HAP-1 (cell line): ENCODE measurements around the gene POT1.
A peak's percentile ranks its signal among the peaks of the same experiment; 100 is the strongest.

Experiments used
- DNase-seq, 2 experiments: peaks; one replicate each; pipeline ENCODE4 v3.0.0-alpha.2; 2016 to 2020; ENCODE audit warnings: low spot score in 2 of 2
- H3K27me3 ChIP-seq: fragments of 250-450 bp; sonication (Bioruptor Pico); 2 replicates; pipeline ENCODE4 v1.5.1; 2020; ENCODE audit warnings: low read depth, mild to moderate bottlenecking, moderate library complexity
- H3K36me3 ChIP-seq: fragments of 250-450 bp; sonication (Bioruptor Pico); replicated peaks from 2 replicates; pipeline ENCODE4 v1.5.1; 2020; ENCODE audit warnings: mild to moderate bottlenecking
- H3K4me1 ChIP-seq: fragments of 250-450 bp; sonication (Bioruptor Pico); 2 replicates; pipeline ENCODE4 v1.5.1; 2020; ENCODE audit warnings: mild to moderate bottlenecking
- H3K4me3 ChIP-seq: fragments of 250-450 bp; sonication (Bioruptor Pico); 2 replicates; pipeline ENCODE4 v1.5.1; 2020; ENCODE audit warnings: mild to moderate bottlenecking, moderate library complexity
- H3K9me3 ChIP-seq: fragments of 250-450 bp; sonication (Bioruptor Pico); 2 replicates; pipeline ENCODE4 v1.5.1; 2020; ENCODE audit warnings: mild to moderate bottlenecking, moderate library complexity
- in situ Hi-C: fragments of 300-500 bp; cut with MboI; formaldehyde crosslinking; loops from 3 replicates; pipeline ENCODE4 v1.14.3; 2020; ENCODE audit warnings: low sequenced_read_pairs, inconsistent platforms, mixed read lengths

POT1 gene

GRCh38 chr7:124784879-124785818 is 144.5 kb downstream of the POT1 start:
- no peak overlapping the region for H3K4me3 ChIP-seq
- no peaks in the 10 kb centered on the region for H3K27me3 ChIP-seq
- in situ Hi-C loops, result loop anchor here (10.0 kb wide), 1 partner anchor 620 kb away; no protein-coding TSS in a partner anchor
- DNase-seq, result peak; percentile 72 to 76
- H3K9me3 ChIP-seq, result no peaks in the 10 kb centered on the region
- H3K4me1 ChIP-seq, result no peaks in the 10 kb centered on the region
- no peaks in the 10 kb centered on the region for H3K36me3 ChIP-seq

- no peak for DNase-seq
- Histone ChIP-seq H3K4me3 (no peak overlapping the region), H3K27me3 (no peaks in the 10 kb centered on the region), H3K9me3 (no peaks in the 10 kb centered on the region), H3K36me3 (no peaks in the 10 kb centered on the region), H3K4me1 (no peaks in the 10 kb centered on the region)
- in situ Hi-C loops, result loop anchor here (10.0 kb wide), 1 partner anchor 618 kb away; no protein-coding TSS in a partner anchor
Measured at GRCh38 chr7:124783271-124783670, 146.4 kb downstream of the POT1 start.

DNA sequence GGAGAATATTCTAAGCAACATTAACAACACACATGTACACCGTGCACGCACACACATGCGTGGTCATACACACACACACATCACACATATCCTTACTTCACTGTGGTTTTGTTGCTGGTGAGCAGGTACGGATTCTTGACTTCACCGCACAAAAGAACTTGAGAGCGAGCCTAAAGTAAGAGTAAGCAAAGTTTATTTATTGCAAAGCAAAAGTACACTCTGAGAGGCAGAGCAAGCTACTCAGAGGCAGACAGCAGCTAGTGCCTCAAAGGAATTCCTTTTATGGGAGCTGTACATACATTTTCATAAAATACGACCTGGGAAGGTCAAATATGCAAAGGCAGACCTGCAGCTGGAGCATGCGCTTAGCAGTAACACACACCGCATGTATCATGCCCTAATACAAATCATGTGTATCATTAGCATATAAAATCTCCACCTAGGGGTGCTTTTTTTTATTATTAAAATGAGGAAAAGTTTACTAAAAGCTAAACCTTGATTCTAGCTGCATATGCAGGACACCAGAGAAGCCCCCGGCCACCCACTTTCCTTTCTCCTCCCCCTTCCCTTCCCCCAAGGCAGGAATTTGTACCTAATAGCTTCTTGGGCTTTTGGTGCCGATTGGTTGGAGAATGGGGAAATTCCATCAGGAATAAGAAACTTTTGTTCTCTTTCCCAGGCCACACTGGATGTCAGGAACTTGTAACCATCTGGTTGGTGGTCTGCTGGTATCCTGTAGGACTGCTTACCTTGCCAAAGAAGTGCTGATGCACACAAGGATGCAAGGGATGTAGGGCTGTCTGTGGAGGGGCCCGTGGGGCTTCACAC is 147.5 kb downstream of the POT1 start:
- in situ Hi-C loops, result loop anchor here (10.0 kb wide), 1 partner anchor 617 kb away; no protein-coding TSS in a partner anchor
- Histone ChIP-seq H3K4me3 (no peak overlapping the region), H3K4me1 (no peaks in the 10 kb centered on the region), H3K27me3 (no peaks in the 10 kb centered on the region), H3K9me3 (no peaks in the 10 kb centered on the region), H3K36me3 (no peaks in the 10 kb centered on the region)
- no peak for DNase-seq

DNA sequence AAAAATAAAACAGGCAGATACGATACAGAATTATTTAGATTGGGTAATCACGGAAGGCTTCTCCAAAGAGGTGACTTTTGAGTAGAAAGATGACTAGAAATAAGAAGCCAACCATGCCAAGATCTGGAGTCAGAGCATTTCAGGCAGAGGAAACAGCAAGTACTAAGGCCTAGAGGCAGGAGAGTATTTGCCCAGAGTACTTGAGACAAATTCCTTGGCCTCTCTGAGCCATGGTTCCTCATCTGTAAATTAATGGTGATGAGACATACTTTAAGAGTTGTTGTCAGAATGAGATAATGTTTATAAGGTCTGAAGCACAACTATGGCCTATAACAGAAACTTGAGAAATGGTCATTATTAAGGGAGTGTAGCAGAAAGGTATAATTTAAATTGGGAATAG is 148.2 kb downstream of the POT1 start:
- Histone ChIP-seq H3K36me3 (no peaks in the 10 kb centered on the region), H3K4me3 (no peak overlapping the region), H3K27me3 (no peaks in the 10 kb centered on the region), H3K4me1 (peaks cover under 1% of the 10 kb centered on the region; the same call in 1 of the 2 replicates), H3K9me3 (no peaks in the 10 kb centered on the region)
- no peak for DNase-seq
- in situ Hi-C loops, result loop anchor here (10.0 kb wide), 1 partner anchor 617 kb away; no protein-coding TSS in a partner anchor

DNA sequence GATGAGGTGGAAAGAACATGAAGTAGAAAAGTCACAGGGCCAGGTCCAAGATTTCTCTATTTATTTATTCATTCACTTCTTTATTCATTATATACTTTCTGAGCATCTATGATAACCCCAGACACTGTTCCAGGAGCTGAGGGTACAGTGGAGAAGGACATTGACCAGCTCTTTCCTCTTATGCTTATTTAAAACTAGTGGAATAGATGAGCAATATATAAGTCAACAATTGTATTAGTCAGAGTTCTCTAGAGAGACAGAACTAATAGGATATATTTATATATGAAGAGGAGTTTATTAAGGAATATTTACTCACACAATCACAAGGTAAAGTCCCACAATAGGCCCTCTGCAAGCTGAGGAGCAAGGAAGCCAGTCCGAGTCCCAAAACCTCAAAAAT is 149.0 kb downstream of the POT1 start:
- no peak for DNase-seq
- Histone ChIP-seq H3K9me3 (no peaks in the 10 kb centered on the region), H3K36me3 (no peaks in the 10 kb centered on the region), H3K27me3 (no peaks in the 10 kb centered on the region), H3K4me1 (peaks cover 3% of the 10 kb centered on the region; the same call in 1 of the 2 replicates), H3K4me3 (no peak overlapping the region)
- in situ Hi-C loops, result loop anchor here (10.0 kb wide), 1 partner anchor 616 kb away; no protein-coding TSS in a partner anchor

DNA sequence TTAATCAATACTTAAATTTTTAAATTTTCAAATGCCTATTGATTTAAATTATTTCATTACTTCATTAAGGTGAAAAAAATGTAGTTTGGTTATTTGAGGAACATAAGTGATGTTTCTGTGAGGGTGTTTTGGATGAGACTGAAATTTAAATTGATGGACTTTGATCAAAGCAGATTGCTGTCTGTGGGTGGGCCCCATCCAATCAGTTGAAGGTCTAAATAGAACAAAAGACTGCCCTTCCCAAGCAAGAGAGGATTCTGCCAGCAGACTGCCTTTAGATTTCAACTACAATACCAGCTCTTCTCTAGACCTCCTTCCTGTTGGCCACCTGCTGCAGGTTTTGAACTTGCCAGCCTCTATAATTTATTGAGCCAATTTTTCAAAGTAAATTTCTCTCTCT is 149.6 kb downstream of the POT1 start:
- no peak for DNase-seq
- no peak overlapping the region for H3K4me3 ChIP-seq
- in situ Hi-C loops, result loop anchor here (10.0 kb wide), 1 partner anchor 615 kb away; no protein-coding TSS in a partner anchor
- no peaks in the 10 kb centered on the region for H3K9me3 ChIP-seq
- H3K36me3 ChIP-seq, result no peaks in the 10 kb centered on the region
- H3K27me3 ChIP-seq, result no peaks in the 10 kb centered on the region
- peaks cover 3% of the 10 kb centered on the region; the same call in 1 of the 2 replicates for H3K4me1 ChIP-seq

- peaks cover 3% of the 10 kb centered on the region; the same call in 1 of the 2 replicates for H3K4me1 ChIP-seq
- no peak overlapping the region for H3K4me3 ChIP-seq
- in situ Hi-C loops, result loop anchor here (10.0 kb wide), 1 partner anchor 615 kb away; no protein-coding TSS in a partner anchor
- no peaks in the 10 kb centered on the region for H3K9me3 ChIP-seq
- DNase-seq, result no peak
- H3K36me3 ChIP-seq, result no peaks in the 10 kb centered on the region
- no peaks in the 10 kb centered on the region for H3K27me3 ChIP-seq
Measured at GRCh38 chr7:124779620-124780019, 150.0 kb downstream of the POT1 start.

DNA sequence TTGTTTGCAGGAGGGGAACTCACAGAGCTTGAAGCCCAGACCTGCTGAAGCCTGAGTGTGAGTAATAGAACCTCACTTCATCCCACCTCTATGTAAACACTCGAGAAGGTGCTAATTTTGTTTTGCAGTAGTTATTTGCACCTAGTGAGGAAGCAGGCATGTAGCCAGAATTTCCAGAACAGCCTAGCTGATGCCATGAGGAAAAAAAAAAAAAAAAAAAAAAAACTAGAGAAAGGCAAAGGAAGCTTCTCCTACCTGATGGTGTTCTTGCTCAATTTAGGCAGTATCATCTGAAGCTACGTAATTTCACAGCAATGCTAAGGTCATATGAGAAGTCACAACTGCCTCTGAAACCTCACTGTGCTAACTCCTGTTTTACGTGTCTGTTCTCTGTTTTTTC is 150.4 kb downstream of the POT1 start:
- Histone ChIP-seq H3K36me3 (no peaks in the 10 kb centered on the region), H3K4me1 (peaks cover 3% of the 10 kb centered on the region; the same call in 1 of the 2 replicates), H3K4me3 (no peak overlapping the region), H3K27me3 (no peaks in the 10 kb centered on the region), H3K9me3 (no peaks in the 10 kb centered on the region)
- in situ Hi-C loops, result no loop called here
- DNase-seq, result no peak

DNA sequence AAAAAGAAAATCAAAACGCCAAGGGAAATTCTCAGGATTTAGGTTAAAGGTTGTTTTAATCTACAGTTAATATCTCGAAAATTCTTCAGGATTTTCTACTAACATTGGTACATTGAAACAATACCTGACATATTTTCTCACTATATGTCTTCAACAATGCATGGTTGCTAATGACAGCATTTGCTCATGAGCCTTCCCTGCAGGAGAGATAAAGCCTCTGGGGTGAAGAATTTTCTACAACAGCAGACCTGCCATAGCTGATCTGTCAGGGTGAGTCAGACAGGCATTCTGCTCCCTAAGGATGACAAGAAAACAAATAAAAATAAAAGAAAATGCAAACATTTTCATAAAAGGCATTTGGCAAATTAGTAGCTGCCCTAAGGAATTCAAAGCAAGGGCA is 152.4 kb downstream of the POT1 start:
- Histone ChIP-seq H3K36me3 (no peaks in the 10 kb centered on the region), H3K27me3 (no peaks in the 10 kb centered on the region), H3K4me1 (peaks cover 3% of the 10 kb centered on the region; the same call in 1 of the 2 replicates), H3K4me3 (no peak overlapping the region), H3K9me3 (no peaks in the 10 kb centered on the region)
- in situ Hi-C loops, result no loop called here
- DNase-seq, result no peak

DNA sequence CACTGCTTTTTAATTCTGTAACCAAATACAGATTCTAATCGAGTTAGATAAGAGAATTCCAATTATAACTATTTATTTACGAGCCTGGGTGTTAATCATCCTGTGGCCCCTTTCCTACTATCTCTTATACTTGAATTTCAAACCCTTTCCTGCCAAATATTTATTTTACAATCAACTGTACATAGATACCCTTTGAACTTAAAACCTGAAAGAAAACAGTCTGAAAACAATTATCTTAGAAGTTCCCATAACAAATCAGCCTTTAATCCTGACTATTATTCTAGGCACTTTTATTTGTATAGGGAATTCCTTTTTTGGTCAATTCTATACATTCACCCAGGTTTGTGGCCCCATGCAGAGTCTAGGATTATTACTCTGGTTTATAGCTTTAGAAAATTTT is 153.5 kb downstream of the POT1 start:
- peak in 1 of 2 experiments; percentile 14 for DNase-seq
- no peaks in the 10 kb centered on the region for H3K9me3 ChIP-seq

GRCh38 chr7:124775422-124775821 is 154.2 kb downstream of the POT1 start:
- no peaks in the 10 kb centered on the region for H3K36me3 ChIP-seq
- H3K27me3 ChIP-seq, result no peaks in the 10 kb centered on the region
- no peak overlapping the region for H3K4me3 ChIP-seq
- peaks cover 8% of the 10 kb centered on the region for H3K4me1 ChIP-seq
- no peaks in the 10 kb centered on the region for H3K9me3 ChIP-seq
- no peak for DNase-seq
- in situ Hi-C loops, result no loop called here

More for the DNA sequence above, 153.5 kb downstream of the POT1 start:
- H3K27me3 ChIP-seq, result no peaks in the 10 kb centered on the region
- no peaks in the 10 kb centered on the region for H3K36me3 ChIP-seq
- no peak overlapping the region for H3K4me3 ChIP-seq
- in situ Hi-C loops, result no loop called here
- peaks cover 3% of the 10 kb centered on the region; the same call in 1 of the 2 replicates for H3K4me1 ChIP-seq

- Histone ChIP-seq H3K9me3 (no peaks in the 10 kb centered on the region), H3K4me3 (no peak overlapping the region), H3K27me3 (no peaks in the 10 kb centered on the region), H3K4me1 (peaks cover 12% of the 10 kb centered on the region), H3K36me3 (no peaks in the 10 kb centered on the region)
- in situ Hi-C loops, result no loop called here
- DNase-seq, result no peak
Measured at GRCh38 chr7:124773938-124774337, 155.7 kb downstream of the POT1 start.

- Histone ChIP-seq H3K27me3 (no peaks in the 10 kb centered on the region), H3K36me3 (no peaks in the 10 kb centered on the region), H3K9me3 (no peaks in the 10 kb centered on the region), H3K4me3 (no peak overlapping the region), H3K4me1 (peaks cover 12% of the 10 kb centered on the region)
- DNase-seq, result no peak
- in situ Hi-C loops, result no loop called here
Measured at GRCh38 chr7:124773339-124773738, 156.3 kb downstream of the POT1 start.
